ENCODE measurements around the gene MEX3C.

MEX3C gene

DNA sequence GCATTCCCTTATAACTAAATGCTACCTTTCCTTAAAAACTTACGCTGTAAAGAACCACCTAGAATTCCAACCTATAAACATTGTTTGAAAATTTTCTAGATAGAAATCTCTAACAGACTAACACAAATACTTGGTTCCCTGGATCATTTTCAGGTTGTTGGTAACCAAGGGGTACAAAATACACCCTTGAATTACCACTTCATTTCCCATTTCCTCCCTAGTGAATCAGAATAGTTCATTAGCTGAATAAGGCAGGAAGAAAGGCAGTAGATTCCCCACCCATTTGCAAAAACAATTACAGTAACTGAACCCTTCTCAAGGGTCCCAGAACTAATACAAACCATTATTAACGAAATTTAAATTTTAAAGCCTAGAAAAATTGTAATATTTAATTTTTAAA lies 5.5 kb downstream of the MEX3C start:
- TF ChIP-seq, protein P1, sequence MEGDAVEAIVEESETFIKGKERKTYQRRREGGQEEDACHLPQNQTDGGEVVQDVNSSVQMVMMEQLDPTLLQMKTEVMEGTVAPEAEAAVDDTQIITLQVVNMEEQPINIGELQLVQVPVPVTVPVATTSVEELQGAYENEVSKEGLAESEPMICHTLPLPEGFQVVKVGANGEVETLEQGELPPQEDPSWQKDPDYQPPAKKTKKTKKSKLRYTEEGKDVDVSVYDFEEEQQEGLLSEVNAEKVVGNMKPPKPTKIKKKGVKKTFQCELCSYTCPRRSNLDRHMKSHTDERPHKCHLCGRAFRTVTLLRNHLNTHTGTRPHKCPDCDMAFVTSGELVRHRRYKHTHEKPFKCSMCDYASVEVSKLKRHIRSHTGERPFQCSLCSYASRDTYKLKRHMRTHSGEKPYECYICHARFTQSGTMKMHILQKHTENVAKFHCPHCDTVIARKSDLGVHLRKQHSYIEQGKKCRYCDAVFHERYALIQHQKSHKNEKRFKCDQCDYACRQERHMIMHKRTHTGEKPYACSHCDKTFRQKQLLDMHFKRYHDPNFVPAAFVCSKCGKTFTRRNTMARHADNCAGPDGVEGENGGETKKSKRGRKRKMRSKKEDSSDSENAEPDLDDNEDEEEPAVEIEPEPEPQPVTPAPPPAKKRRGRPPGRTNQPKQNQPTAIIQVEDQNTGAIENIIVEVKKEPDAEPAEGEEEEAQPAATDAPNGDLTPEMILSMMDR (IDR thresholded peaks at IDR 0.05; ENCODE audit: control insufficient read depth, extremely low read depth, insufficient read depth), result no peak
- no peak for DNase-seq (ENCODE audit: low read depth)
- H3K4me3 ChIP-seq (ENCODE audit: low read depth, low read length), result no peak overlapping the region

DNA sequence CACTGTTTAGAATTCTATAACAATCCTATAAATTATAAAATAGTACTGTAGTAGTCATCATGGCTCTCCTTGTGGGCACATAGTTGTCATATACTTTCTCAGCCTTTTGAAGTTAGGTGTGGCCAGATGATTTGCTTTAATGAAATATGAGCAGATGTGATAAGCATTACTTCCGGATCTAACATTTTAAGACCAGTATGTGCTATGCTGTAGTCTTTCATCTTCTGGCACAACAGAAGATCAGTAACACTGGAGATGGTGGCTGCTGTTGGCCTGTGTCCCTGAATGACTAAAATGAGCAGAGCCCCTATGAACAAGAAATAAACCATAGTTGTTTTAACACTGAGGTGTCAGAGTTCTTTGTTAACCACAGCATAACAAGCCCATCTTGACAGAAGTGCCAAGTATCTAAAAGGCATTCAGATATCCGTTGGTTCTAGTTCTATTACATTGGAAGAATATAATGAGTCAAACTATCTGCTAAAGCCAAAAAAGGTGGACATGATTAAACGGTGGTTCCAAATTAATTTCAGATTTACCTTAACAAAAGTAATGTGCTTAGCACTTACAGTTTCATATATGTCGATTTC lies 6.3 kb downstream of the MEX3C start:
- TF ChIP-seq, protein P1 (IDR thresholded peaks at IDR 0.05; ENCODE audit: control insufficient read depth, extremely low read depth, insufficient read depth), result no peak

DNA sequence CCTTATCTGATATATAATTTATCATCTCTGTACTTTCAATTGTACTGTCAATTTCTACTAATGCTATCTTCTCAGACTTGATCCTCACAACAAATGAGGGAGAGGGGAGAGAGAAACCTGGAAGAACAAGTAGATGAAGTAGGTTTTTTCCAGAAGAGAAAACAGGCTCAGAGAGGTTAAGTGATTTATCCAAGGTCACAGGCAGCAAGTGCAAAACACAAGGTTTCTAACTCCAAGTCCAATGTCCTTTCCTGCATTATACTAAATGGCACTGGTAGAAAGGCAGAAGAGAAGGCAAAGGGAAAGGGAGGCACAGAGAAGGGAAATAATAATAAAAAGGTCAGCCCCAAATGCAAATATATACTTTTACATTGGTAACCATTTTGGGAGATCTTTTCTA lies 7.5 kb downstream of the MEX3C start:
- DNase-seq (ENCODE audit: low read depth), result no peak
- TF ChIP-seq, protein P1 (IDR thresholded peaks at IDR 0.05; ENCODE audit: control insufficient read depth, extremely low read depth, insufficient read depth), result no peak
- no peak overlapping the region for H3K4me3 ChIP-seq (ENCODE audit: low read depth, low read length)

More for the DNA sequence above, 6.3 kb downstream of the MEX3C start:
- no peak overlapping the region for H3K4me3 ChIP-seq (ENCODE audit: low read depth, low read length)
- no peak for DNase-seq (ENCODE audit: low read depth)

DNA sequence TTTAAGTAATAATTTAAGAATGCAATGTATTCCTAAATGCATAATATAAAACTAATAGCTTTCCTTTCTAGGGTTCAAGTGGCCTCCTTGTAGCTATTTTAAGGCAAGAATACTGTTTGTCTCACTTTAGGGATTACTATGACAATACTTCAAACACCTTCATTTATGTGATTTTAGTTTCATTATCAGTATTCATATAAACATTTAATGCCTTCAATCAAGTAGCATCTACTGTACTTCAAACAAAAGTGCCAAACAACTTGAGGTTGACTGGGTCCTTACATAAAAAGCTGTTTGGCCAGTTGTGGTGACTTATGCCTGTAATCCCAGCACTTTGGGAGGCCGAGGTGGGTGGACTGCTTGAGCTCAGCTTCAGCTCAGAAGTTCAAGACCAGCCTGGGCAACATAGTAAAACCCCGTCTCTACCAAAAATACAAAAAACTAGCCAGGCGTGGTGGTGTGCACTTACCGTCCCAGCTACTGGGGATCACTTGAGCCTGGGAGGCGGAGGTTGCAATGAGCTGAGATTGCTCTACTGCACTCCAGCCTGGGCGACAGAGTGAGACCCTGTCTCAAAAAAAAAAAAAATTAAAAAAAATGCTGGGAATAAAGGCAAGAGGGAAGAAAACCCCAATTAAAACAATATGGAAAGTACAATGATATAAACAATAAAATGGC lies 9.3 kb downstream of the MEX3C start:
- TF ChIP-seq, protein P1 (IDR thresholded peaks at IDR 0.05; ENCODE audit: control insufficient read depth, extremely low read depth, insufficient read depth), result no peak
- no peak for DNase-seq (ENCODE audit: low read depth)
- no peak overlapping the region for H3K4me3 ChIP-seq (ENCODE audit: low read depth, low read length)

DNA sequence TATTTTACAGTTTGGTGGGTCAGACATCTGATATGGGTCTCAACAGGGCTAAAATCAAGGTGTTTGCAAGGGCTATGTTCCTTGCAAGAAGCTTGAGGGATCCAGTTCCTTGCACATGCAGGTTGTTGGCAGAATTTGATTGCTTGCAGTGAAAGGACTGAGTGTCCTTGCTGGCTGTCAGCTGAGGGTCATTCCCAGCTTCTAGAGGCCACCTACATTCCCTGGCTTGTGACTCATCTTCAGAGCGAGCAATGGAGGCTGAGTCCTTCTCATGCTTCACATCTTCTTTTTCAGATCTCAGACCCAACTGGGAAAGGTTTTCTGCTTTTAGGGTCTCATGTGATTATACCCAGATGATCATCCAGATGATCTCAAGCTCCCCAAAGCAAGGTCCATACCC lies 12.4 kb downstream of the MEX3C start:
- TF ChIP-seq, protein P1 (IDR thresholded peaks at IDR 0.05; ENCODE audit: control insufficient read depth, extremely low read depth, insufficient read depth), result no peak
- H3K4me3 ChIP-seq (ENCODE audit: low read depth, low read length), result no peak overlapping the region
- no peak for DNase-seq (ENCODE audit: low read depth)

DNA sequence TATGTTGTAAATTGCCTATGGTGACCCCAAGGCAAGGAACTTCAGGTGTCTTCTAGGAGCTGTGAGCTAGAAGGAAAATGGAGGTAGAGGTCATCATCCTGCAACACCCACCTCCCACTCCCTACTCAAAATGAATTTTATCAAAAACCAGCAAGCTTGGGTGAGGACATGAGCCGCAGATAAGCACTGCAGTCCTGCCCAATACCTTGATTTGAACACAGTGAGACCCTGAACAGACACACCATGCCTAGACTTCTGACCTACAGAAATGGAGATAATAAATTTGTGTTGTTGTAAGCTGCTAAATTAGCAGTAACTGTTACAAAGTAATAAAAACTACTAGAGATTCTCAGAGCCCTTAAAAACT lies 13.4 kb downstream of the MEX3C start:
- no peak overlapping the region for H3K4me3 ChIP-seq (ENCODE audit: low read depth, low read length)
- TF ChIP-seq, protein P1 (IDR thresholded peaks at IDR 0.05; ENCODE audit: control insufficient read depth, extremely low read depth, insufficient read depth), result no peak
- no peak for DNase-seq (ENCODE audit: low read depth)

Measured in LNCaP clone FGC (cell line).